Endothelial cell (in vitro differentiated cells): Measurements from ENCODE around the gene SLC17A4. TPM values are rescaled to one million over a fixed set of nuclear protein-coding genes. Genes with fewer than 3 reads are reported as not detected.

Experiments used
- DNase-seq: peaks from one replicate; pipeline ENCODE4 v3.0.0; 2021; ENCODE audit warnings: low spot score
- H3K27ac Mint-ChIP-seq: one replicate; pipeline ENCODE4 v1.8.0; 2021; ENCODE audit warnings: mixed read lengths, inconsistent platforms; ENCODE audit not compliant: unreplicated experiment
- H3K27me3 Mint-ChIP-seq: one replicate; pipeline ENCODE4 v1.8.0; 2021; ENCODE audit warnings: mild to moderate bottlenecking, moderate library complexity, mixed read lengths, inconsistent platforms; ENCODE audit not compliant: unreplicated experiment
- H3K36me3 Mint-ChIP-seq: one replicate; pipeline ENCODE4 v1.8.0; 2021; ENCODE audit warnings: mild to moderate bottlenecking, low read depth, mixed read lengths, inconsistent platforms; ENCODE audit not compliant: unreplicated experiment
- H3K4me1 Mint-ChIP-seq: one replicate; pipeline ENCODE4 v1.8.0; 2021; ENCODE audit warnings: mild to moderate bottlenecking, mixed read lengths, inconsistent platforms; ENCODE audit not compliant: unreplicated experiment
- H3K4me3 Mint-ChIP-seq: one replicate; pipeline ENCODE4 v1.8.0; 2021; ENCODE audit warnings: mild to moderate bottlenecking, mixed read lengths, inconsistent platforms; ENCODE audit not compliant: unreplicated experiment
- H3K9me3 Mint-ChIP-seq: one replicate; pipeline ENCODE4 v1.8.0; 2021; ENCODE audit warnings: mixed read lengths, inconsistent platforms; ENCODE audit not compliant: unreplicated experiment
- CTCF ChIP-seq: fragments of 200-600 bp; sonication (generic); IDR thresholded peaks from one replicate; pipeline ENCODE4 v1.5.0; 2021; ENCODE audit warnings: antibody characterized with exemption; ENCODE audit not compliant: unreplicated experiment
- total RNA-seq: library from RNA; stranded (reverse); fragmentation: NEBNext Ultra II Directional; extraction: Animal tissue kit (Norgen Biotek cat#: 25700); gene quantifications from one replicate; pipeline ENCODE4 v1.2.1, GENCODE V29; 2021; ENCODE audit not compliant: unreplicated experiment

SLC17A4 gene
- total RNA-seq, 1 donor from 2014 or later: not detected

DNA sequence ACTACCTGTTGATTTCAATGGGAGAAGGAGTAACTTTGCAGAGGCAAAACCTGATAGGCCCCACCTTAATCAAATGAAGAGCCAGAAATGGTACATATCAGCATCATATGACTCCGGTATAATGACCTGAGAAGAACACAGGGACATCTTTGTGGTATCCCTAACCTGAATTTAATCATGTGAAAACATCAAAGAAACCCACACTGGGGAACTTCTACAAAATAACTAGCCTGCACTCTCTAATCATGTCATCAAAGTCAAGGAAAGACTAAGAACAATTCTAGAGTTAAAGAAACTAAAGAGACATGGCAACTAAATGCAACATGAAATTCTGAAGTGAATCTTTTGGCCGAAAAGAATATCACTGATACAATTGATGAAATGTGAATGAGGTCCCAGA is 34.9 kb downstream of the SLC17A4 start:
- Mint-ChIP-seq H3K27ac (no peak overlapping the region), H3K4me3 (no peak overlapping the region), H3K27me3 (no peaks in the 10 kb centered on the region), H3K9me3 (no peaks in the 10 kb centered on the region), H3K36me3 (no peaks in the 10 kb centered on the region), H3K4me1 (no peaks in the 10 kb centered on the region)
- DNase-seq: no peak
- no peak for TF ChIP-seq CTCF

DNA sequence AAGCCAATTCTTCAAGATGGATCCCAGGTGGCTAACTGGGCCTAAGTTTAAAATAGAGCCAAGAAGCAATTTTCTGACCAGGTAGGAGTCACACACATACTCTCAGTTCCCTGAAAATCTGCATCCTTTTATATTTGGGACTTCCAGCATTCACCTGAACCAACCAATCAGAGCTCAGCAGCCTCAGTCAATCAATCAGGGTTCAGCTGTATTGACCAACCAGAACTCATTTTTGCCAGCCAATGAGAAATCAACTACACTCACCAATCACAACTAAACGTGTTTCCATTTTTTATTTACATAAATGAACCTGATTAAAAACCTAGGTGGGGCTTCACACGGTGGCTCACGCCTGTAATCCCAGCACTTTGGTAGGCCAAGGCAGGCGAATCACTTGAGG is 37.5 kb downstream of the SLC17A4 start:
- TF ChIP-seq CTCF: no peak
- Mint-ChIP-seq H3K27ac (no peak overlapping the region), H3K4me1 (no peaks in the 10 kb centered on the region), H3K9me3 (no peaks in the 10 kb centered on the region), H3K4me3 (no peak overlapping the region), H3K36me3 (no peaks in the 10 kb centered on the region), H3K27me3 (no peaks in the 10 kb centered on the region)
- DNase-seq: no peak

GRCh38 chr6:25793970-25794369 is 39.4 kb downstream of the SLC17A4 start:
- Mint-ChIP-seq H3K36me3 (no peaks in the 10 kb centered on the region), H3K27me3 (no peaks in the 10 kb centered on the region), H3K9me3 (no peaks in the 10 kb centered on the region), H3K4me1 (no peaks in the 10 kb centered on the region), H3K27ac (no peak overlapping the region), H3K4me3 (no peak overlapping the region)
- DNase-seq: no peak
- no peak for TF ChIP-seq CTCF

- H3K4me1 Mint-ChIP-seq: no peaks in the 10 kb centered on the region
- H3K27me3 Mint-ChIP-seq: no peaks in the 10 kb centered on the region
- H3K9me3 Mint-ChIP-seq: no peaks in the 10 kb centered on the region
- no peak overlapping the region for H3K27ac Mint-ChIP-seq
- no peak for TF ChIP-seq CTCF
- DNase-seq: no peak
- H3K4me3 Mint-ChIP-seq: no peak overlapping the region
- no peaks in the 10 kb centered on the region for H3K36me3 Mint-ChIP-seq
These were observed 40.2 kb downstream of the SLC17A4 start for GRCh38 chr6:25794784-25795183.

DNA sequence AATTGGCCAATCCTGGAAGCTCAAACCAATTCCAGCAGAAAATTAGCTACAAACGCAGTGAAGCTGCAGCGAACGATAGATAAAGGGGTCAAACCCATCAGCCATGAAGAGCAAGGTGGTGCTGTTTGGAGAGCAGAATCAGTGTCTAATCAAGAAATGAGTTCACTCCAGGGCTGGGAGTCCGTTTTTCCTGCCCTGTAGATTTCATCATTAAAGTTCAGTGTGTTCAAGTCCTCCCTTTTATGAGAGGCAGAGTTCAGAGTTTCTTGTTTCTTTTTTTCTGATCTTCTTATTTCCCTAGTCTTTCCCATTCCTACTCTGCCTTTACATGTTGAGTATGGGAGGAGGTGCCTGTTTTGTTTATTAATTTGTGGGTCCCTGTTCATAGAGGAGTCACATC is 46.9 kb downstream of the SLC17A4 start:
- H3K36me3 Mint-ChIP-seq: no peaks in the 10 kb centered on the region
- no peaks in the 10 kb centered on the region for H3K9me3 Mint-ChIP-seq
- no peak overlapping the region for H3K4me3 Mint-ChIP-seq
- H3K27ac Mint-ChIP-seq: no peak overlapping the region
- no peak for DNase-seq
- H3K4me1 Mint-ChIP-seq: peaks cover 3% of the 10 kb centered on the region
- H3K27me3 Mint-ChIP-seq: no peaks in the 10 kb centered on the region
- no peak for TF ChIP-seq CTCF
